ENCODE data around the gene MKRN1.

Gene MKRN1

DNA sequence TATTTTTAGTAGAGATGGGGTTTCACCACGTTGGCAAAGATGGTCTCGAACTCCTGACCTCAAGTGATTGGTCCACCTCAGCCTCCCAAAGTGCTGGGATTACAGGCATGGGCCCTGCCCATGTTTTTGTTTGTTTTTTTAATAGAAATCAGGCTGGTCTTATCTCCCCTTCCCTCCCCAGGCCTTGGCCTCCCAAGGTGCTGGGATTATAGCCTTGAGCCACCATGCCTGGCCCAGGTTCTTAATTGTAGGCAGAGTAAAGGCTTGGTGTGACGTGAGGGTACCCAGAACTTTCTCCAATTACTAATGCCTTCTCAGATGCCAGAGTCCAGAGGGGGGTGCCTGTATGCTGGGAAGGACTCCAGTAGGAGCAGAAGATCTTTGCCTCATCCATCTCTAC is 5.2 kb upstream of the MKRN1 start:
- DNase-seq: no peak

DNA sequence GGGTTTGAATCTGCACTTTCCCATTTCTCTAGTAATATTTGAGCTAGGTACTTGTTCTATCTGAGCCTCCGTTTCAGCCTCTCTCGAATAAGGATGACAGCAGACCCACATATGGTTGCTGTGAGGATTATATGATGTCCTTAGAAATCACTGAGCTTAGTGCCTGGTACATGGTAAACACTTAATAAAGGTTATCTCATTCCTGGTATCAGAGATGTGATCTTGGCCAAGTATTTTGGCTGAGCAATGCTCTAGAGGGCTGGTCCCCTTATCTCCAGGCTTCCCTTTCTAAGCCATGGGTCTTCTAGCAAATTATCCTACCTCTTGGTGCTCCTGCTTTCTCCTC is 407 bp upstream of the MKRN1 start:
- no peak for DNase-seq

DNA sequence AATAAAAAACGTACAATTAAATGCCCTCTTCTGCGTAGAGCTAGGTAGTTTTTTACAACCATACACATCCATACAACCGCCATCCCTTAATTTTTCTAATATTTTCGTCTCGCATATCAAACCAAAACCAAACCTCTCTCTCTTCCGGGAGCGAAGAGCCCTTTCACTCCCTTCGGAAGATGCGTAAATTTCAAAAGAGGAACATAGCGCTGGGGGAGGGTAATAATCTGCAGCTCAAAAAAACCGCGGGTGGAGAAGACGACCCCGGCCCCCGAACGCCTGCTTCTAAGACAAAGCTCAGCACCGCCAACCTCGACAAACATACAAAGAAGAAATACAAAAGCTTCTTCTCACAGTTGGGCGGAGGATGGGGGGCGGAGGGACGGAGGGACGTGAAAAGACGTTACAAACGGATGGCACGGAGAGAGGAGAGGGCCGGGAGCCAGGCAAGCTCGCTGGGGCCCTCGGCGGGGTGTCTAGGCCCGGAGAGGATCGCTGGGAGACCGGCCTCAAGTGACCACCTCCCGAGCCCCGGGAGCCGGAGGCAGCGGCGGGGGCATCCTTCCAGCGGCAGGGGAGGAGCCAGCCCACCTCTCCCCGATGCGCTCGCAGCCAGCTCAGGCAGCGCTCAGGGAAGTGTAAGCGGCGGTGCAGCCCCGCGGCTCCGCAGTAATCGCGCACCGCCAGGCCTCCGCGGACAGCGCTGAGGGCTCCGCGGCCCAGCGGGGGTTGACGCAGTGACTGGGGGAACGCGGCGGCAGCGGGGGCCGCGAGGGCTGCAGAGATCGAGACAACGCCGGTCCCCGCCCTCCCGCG is 851 bp downstream of the MKRN1 start:
- DNase-seq: peak; percentile 44 to 54

- DNase-seq: no peak
These were observed 2.5 kb downstream of the MKRN1 start for GRCh38 chr7:140476698-140477261.

DNA sequence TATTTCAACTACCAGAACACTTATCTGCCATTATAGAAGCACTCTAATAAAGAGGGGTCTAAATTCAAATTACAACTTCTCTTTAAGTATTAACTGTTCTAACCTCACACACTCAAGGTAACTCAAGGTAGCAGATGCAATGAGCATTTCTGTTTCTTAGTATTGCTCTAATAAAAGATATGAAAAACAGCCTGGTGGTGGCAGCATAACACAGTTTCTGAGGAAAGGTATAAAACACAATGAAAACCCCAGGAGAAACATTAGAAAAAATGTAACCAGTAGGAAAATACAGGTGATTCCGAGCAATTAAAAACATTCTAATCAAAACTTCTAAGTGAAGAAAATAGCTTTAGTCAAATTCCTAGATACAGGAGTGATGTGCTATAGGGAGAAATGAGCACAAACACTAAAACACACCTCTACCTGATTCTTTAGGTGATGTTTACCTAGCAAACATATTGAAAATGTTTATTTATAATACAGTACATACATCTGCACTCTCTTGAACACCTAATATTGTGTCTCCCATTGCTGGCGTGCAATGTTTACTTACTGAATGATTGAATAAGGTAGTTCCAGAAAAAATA is 3.5 kb downstream of the MKRN1 start:
- peak; percentile 27 to 63 for DNase-seq

- DNase-seq: no peak
These were observed 16.2 kb downstream of the MKRN1 start for GRCh38 chr7:140463111-140463510.

DNA sequence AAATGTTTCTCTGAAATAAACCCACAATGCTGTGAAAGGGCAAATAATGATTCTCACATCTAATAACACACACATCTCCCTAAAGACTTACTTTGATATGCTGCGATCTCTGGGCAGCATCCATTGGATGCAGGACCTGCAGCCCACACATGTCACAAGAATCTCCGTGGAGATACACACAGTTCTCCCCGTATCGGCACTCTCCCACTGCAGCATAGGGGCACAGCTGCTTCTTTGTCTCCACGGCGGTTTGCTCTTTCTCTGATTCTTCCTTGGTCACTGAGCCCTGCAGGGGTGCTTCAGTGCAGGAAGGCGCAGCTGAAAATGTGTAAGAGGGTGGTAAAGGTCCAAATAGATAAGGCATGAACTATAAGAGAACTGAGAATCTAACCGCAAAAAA is 20.4 kb downstream of the MKRN1 start:
- DNase-seq: no peak

- no peak for DNase-seq
These were observed 21.1 kb downstream of the MKRN1 start for GRCh38 chr7:140458201-140458600.

- DNase-seq: no peak
These were observed 22.7 kb downstream of the MKRN1 start for GRCh38 chr7:140456551-140457051.

DNA sequence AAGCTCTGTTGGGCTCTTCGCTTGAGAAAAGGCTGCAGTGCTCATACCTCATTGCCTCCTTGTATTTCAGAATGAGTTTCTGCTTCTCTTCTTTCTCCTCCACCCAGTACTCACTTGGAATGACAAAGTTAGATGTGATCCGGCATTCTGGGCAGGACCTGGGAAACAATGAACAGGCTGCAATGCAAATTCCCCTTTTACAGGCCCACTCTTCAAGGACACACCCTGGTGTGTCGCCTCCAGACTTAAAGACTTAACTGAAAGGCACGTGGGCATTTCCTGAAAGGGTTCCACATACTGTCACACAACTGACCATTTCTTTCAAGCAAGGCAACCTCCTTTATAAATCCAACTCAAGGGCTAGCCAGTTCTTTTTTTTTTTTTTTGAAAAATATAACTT is 23.6 kb downstream of the MKRN1 start:
- no peak for DNase-seq

GRCh38 chr7:140454657-140455015 is 24.7 kb downstream of the MKRN1 start:
- DNase-seq: no peak

- peak in 1 of 2 donors; percentile 11 for DNase-seq
These were observed 25.3 kb downstream of the MKRN1 start for GRCh38 chr7:140453785-140454656.

DNA sequence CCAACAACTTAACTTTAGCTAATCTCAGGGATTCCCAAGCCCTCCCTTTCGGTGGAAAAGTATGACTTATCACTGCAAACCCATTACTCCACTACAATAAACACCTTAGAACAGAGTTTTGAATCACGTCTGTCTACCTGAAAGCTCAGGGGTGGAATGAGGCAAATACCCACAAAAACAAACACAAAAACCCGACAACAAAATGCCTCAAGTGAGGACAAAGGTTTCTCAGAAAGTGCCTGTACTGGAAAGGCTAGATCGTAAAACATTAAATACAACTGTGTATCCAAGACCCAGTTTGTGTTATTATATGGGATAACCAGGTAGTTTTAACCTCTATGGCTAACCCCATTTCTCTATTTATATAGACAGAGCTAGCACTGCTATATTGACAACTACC is 26.0 kb downstream of the MKRN1 start:
- DNase-seq: no peak

GRCh38 chr7:140451716-140452115 is 27.6 kb downstream of the MKRN1 start:
- DNase-seq: no peak

DNA sequence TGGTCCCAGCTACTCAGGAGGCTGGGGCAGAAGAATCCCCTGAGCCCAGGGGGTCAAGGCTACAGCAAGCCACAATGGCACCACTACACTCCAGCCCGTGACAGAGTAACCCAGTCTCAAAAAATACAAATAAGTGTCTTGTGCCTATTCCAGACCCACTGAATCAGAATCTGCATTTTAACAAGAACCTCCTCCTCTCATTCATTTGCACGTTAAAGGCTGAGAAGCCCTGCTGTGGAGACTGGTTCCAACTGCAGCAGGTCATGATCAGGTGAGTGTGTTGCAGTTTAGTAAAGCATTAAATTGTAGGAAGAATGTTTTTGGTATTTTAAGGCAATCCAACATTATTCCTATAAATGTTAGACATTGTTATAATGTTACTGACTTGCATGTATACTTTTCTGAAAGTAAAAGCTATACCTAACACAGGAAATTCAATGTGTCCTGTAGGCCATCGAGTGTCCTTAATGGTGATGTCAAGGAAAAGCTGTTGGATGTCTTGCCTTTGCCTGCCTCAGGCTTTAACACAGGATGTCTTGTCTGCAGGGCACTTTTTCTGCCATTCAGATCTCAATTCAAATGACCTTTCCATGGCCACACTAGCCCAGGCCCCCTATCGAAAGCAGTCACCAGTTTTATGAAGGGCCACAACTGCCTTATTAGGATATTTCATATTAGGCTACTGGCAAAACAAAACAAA is 30.4 kb downstream of the MKRN1 start:
- no peak for DNase-seq

DNA sequence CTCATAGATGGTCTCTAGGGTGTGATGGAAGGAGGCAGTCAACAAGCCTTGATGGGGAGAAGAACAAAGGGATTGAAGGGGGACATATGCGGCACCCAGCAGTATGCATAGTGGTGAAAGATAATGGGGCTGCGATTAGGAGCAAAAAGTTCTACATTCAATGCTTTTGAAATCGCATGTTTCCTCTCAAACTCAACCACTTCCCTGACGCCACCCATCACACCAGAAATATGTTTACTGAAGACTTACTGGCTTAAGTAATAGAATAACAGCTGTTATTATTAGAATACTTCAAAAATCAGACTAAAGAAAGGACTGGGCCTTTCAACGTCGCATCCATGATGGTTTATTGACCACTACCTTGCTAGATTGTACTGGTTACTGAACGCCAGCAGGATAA is 31.5 kb downstream of the MKRN1 start:
- DNase-seq: no peak

DNA sequence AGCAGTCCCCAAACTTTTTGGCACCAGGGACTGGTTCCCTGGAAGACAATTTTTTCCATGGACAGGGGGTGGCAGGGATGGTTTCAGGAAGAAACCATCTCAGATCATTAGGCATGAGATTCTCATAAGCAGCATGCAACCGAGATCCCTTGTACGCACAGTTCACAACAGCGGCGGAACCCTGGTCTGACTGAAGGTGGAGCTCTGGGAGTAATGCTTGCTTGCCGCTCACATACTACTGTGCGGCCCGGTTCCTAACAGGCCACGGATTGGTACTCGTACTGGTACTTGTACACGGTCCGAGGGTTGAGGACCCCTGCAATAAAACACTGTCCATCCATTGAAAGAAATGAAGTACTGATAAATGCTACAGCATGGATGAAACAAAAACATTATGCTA is 32.8 kb downstream of the MKRN1 start:
- no peak for DNase-seq

DNA sequence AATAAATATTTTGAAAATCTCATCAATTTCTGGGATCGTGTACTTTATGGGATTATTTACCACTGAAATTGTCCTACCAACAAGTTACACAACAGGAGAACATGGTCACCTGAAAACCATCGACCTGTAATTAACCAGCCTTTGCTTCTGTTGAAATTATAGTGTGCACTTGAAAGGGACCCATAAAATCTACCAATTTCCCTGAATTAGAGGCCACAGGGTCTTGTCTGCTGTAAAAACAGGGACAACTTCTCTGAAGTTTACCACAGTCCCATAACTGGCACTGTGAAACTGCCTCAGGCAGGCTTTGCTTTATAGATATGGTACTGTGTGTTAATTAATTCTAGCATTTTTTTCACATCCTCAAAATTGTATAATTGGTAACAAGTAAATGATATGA is 37.8 kb downstream of the MKRN1 start:
- no peak for DNase-seq

DNA sequence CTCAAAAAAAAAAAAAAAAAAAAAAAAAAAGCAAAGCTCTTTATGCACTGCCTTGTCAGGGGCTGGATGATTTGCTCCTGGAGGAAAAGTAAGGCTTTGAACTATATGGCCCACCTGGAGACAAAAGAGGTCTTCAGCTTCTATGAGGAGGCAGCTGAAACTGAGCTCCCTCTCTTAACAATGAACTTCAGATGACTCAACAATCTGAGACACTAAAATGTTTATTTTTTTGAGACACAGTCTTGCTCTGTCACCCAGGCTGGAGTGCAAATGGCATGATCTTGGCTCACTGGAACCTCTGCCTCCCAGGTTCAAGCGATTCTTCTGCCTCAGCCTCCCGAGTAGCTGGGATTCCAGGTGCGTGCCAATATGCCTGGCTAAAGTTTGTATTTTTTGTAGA is 38.7 kb downstream of the MKRN1 start:
- DNase-seq: no peak

DNA sequence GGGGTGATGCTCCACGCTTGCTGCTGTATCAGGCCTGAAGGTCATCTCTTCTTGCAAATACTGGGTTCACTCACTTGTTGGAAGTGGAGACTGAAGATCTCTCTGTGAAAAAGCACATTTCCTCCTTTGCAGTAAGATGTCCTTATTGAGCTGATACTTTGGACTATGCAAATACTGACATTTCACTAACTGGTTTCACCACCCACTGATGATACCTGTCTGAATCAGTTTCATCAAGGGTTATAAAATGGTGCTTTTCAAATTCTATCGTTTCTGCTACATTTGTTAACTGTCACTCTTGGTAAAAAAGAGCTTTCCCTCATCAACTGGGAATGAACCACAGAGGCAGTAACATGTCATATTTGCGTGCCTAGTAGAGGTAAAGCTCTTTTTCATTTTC is 39.9 kb downstream of the MKRN1 start:
- DNase-seq: no peak

DNA sequence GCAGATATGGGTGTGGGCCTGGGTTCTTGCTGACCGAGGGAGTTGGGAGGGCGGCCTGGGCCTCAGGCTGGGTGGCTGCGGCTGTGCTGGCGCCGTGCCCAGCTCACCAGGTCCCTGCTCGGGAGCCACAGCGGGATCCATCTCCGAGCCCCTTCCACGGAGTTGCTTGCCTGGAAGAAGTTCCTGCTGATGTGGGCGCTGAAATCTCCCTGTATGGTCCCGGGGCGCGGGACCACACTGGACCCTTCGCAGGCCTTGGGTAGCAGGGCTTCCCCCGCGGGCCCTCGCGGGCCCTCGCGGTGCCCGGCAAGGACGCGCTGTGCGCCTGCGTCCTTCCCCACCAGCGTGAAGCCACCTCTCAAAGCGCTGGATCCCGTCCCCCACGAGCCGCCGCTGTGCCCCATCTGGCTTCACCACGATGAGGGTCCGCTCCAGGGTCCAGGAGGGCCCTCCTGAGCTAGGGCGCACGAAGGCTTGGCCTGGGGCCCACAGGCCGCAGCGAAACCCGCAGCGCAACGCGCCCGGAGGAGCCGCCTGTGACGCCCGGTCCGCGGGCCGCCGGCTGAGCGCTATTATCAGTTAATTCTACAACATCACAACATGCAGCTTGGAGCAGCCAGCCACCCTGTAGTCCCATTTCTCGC is 43.9 kb downstream of the MKRN1 start:
- DNase-seq: no peak

DNA sequence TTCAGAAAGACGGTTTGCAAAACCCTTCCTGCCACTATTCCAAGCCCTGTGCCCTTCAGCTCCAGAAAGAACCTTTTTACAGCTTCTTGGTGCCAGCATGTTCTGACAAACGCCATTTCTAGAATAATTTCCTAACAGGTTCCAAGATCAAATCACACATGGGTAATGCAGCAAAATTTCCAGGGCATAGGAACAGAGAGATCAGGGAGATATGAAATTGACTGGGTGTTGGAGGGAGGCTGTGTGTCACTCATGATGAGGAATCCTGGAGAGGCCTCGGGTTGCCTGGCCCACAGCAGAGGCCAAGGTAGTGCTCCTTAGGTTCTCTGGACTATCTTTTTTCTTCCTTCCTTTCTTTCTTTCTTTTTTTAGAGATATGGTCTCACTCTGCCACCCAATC is 45.9 kb downstream of the MKRN1 start:
- DNase-seq: no peak
